AG08395 (cell line): ENCODE data around the gene LAMA4.

Source experiments
- DNase-seq: peaks from one replicate; pipeline ENCODE4 v3.0.0; 2012; ENCODE audit warnings: mixed read lengths, low spot score

Gene LAMA4

GRCh38 chr6:112081569-112081968, 172.8 kb downstream of the LAMA4 start:
- DNase-seq, result no peak

- no peak for DNase-seq
Observed at GRCh38 chr6:112066606-112067005, 187.8 kb downstream of the LAMA4 start.

- DNase-seq, result no peak
Observed at GRCh38 chr6:112065426-112065986, 188.9 kb downstream of the LAMA4 start.

GRCh38 chr6:112062966-112063365, 191.4 kb downstream of the LAMA4 start:
- no peak for DNase-seq

- no peak for DNase-seq
Observed at GRCh38 chr6:112061605-112062004, 192.8 kb downstream of the LAMA4 start.
